MM.1S (cell line): ENCODE results near the gene G6PC1.

ENCODE experiments used
- CTCF ChIP-seq: fragments of 300-600 bp; sonication (generic); IDR thresholded peaks from 2 replicates; pipeline ENCODE4 v1.5.1; 2016; ENCODE audit warnings: antibody characterized with exemption, low read length, mixed read lengths
- EZH2 ChIP-seq: fragments of 300-600 bp; sonication (generic); optimal IDR thresholded peaks from 2 replicates; pipeline ENCODE3; 2017; ENCODE audit warnings: low read depth, mild to moderate bottlenecking, antibody characterized with exemption, low read length, mixed read lengths

- TF ChIP-seq CTCF: no peak
- no peak for TF ChIP-seq EZH2
Observed at GRCh38 chr17:42901535-42902229, 1.1 kb downstream of the G6PC1 start.
